Tibial artery (tissue), 4 donors: ENCODE measurements around the gene BANF2.

Experiments
- DNase-seq, 2 donors: peaks; one replicate each; pipeline ENCODE4 v3.0.0-alpha.2; 2019
- H3K27ac ChIP-seq, 2 donors: fragments of 200-600 bp; sonication (generic) in 1 of 2; 1 replicate in 1 of 2; 2 replicates in 1 of 2; pipeline ENCODE4 v1.5.1; 2018 to 2019; ENCODE audit warnings: mild to moderate bottlenecking in 1 of 2
- H3K27me3 ChIP-seq, 2 donors: fragments of 200-600 bp; sonication (generic) in 1 of 2; one replicate each; pipeline versions ENCODE4 v1.5.1 to v1.6.0; 2016 to 2019
- H3K36me3 ChIP-seq, 3 donors: fragments of 200-600 bp; sonication (generic) in 2 of 3; one replicate each; pipeline ENCODE4 v1.5.1; 2016 to 2019; ENCODE audit warnings: mild to moderate bottlenecking in 2 of 3
- H3K4me1 ChIP-seq, 4 donors: fragments of 200-600 bp; sonication (generic) in 2 of 4; 1 replicate in 3 of 4; 2 replicates in 1 of 4; pipeline ENCODE4 v1.5.1; 2016 to 2019
- H3K4me3 ChIP-seq, 2 donors: fragments of 200-600 bp; sonication (generic) in 1 of 2; 1 replicate in 1 of 2; 2 replicates in 1 of 2; pipeline ENCODE4 v1.5.1; 2018 to 2019; ENCODE audit warnings: mild to moderate bottlenecking in 2 of 2
- H3K9me3 ChIP-seq, 3 donors: fragments of 200-600 bp; sonication (generic) in 1 of 3; one replicate each; pipeline ENCODE4 v1.5.1; 2016 to 2019
- intact Hi-C: fragments of 100-400 bp; cut with DNase I; formaldehyde crosslinking; loops from one replicate; pipeline ENCODE4 v1.15.0; 2023; ENCODE audit warnings: low total_unique reads
- TF ChIP-seq, protein P1 (sequence below), 2 experiments: fragments of 200-600 bp in 1 of 2; fragments of 450-650 bp in 1 of 2; IDR thresholded peaks; one replicate each; pipeline ENCODE4 v1.5.1; 2017 to 2019; ENCODE audit warnings: antibody characterized with exemption in 2 of 2, mild to moderate bottlenecking in 1 of 2, moderate library complexity in 1 of 2

Gene BANF2

GRCh38 chr20:17758512-17758911, 58.7 kb downstream of the BANF2 start:
- Histone ChIP-seq H3K4me3 (no peak overlapping the region), H3K27me3 (no peaks in the 10 kb centered on the region), H3K36me3 (no peaks in the 10 kb centered on the region), H3K9me3 (peaks cover 0 to 13% (median 13%) of the 10 kb centered on the region in 3 donors), H3K4me1 (no peaks in the 10 kb centered on the region), H3K27ac (no peak overlapping the region)
- DNase-seq, result no peak
- intact Hi-C loops, result loop anchor here (2.0 kb wide), 1 partner anchor 64 kb away; no protein-coding TSS in a partner anchor
- TF ChIP-seq, protein P1, sequence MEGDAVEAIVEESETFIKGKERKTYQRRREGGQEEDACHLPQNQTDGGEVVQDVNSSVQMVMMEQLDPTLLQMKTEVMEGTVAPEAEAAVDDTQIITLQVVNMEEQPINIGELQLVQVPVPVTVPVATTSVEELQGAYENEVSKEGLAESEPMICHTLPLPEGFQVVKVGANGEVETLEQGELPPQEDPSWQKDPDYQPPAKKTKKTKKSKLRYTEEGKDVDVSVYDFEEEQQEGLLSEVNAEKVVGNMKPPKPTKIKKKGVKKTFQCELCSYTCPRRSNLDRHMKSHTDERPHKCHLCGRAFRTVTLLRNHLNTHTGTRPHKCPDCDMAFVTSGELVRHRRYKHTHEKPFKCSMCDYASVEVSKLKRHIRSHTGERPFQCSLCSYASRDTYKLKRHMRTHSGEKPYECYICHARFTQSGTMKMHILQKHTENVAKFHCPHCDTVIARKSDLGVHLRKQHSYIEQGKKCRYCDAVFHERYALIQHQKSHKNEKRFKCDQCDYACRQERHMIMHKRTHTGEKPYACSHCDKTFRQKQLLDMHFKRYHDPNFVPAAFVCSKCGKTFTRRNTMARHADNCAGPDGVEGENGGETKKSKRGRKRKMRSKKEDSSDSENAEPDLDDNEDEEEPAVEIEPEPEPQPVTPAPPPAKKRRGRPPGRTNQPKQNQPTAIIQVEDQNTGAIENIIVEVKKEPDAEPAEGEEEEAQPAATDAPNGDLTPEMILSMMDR (IDR thresholded peaks at IDR 0.05), result no peak

DNA sequence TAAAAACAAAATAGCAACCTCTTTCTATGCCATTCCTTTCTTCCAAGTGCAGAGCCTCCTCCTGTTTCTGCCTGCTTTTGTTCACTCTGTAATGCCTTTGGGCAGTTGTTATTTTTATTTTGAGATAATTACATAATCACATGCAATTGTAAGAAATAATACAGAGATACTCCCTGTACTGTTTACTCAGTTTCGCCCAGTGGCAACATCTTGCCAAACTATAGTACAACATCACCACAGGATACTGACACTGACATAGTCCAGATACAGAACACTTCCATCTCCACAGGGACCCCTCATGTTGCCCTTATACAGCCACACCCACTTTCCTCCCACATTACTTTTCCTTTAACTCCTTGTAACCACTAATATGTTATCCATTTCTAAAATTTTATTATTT, 59.7 kb downstream of the BANF2 start:
- no peaks in the 10 kb centered on the region for H3K27me3 ChIP-seq
- DNase-seq, result no peak
- intact Hi-C loops, result loop anchor here (2.0 kb wide), 1 partner anchor 63 kb away; no protein-coding TSS in a partner anchor
- H3K27ac ChIP-seq, result no peak overlapping the region
- peaks cover 0 to 13% (median 13%) of the 10 kb centered on the region in 3 donors for H3K9me3 ChIP-seq
- no peaks in the 10 kb centered on the region for H3K36me3 ChIP-seq
- no peak overlapping the region for H3K4me3 ChIP-seq
- TF ChIP-seq, protein P1 (IDR thresholded peaks at IDR 0.05), result no peak
- H3K4me1 ChIP-seq, result no peaks in the 10 kb centered on the region

- TF ChIP-seq, protein P1 (IDR thresholded peaks at IDR 0.05), result no peak
- no peak overlapping the region for H3K4me3 ChIP-seq
- peaks cover 0 to 13% (median 13%) of the 10 kb centered on the region in 3 donors for H3K9me3 ChIP-seq
- H3K27me3 ChIP-seq, result no peaks in the 10 kb centered on the region
- no peak for DNase-seq
- intact Hi-C loops, result no loop called here
- H3K27ac ChIP-seq, result no peak overlapping the region
- H3K36me3 ChIP-seq, result no peaks in the 10 kb centered on the region
- H3K4me1 ChIP-seq, result no peaks in the 10 kb centered on the region
Measured at GRCh38 chr20:17761604-17762003, 61.8 kb downstream of the BANF2 start.

DNA sequence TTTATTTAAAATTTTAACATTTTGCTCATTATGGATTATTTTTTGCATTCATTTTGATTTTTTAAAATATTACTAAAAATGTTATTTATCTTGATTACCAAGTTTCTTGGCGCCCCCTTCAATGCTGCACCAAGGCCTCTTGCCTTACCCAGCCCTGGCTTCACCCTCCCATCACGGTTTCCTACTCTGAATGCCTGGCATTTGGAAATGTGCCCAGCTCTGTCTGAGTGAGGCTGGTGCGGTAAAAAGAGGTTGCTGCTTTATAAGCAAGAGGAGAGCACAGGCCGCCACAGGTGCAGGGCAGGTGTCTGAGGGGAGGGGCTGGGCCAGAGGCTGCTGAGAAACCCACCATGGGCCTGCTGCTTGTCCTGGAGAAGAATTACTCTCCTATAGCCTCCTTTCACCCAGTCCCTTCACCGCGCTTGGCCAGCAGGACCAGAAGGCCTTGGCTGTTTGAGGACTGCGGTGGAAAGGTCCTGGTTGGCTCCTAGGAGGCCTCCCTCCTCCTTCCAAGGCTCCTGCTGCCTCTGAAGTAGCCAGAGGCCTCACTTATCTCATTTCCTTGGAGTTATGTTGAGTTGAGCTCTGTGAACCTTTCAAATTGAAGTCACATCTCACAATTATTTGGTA, 62.6 kb downstream of the BANF2 start:
- intact Hi-C loops, result no loop called here
- H3K4me1 ChIP-seq, result no peaks in the 10 kb centered on the region

DNA sequence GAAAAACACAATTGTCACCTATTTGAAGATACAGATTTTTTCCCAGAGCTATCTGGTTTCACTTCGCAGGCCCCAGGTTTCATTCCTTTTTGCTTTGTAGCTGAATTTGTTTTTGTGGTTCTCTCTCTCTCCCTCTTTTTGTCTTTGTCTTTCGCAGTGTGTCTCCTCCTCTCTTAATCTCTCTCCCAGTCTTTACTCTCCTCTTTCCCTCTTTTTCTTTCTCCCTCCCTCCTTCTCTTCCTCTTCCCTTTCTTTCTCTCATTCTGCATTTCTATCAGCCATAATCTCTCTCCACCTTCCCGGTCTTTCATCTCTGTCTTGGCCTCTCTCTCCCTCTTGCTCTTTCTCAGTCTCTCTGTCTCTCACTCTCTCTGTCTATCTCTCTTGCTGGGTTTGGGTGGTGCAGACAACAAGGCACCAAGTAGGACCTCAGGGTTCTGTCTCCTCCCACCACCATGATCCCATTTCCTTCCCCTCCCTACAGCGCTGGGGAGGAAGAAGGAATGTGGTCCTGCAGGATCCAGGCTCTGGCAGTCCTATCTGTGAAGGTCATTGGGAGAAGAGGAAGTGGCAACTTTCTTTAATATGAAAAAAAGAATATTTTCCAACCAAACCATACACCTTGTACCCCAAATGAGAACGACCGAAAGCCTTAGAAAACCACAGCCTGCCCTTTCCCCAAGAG, 63.2 kb downstream of the BANF2 start:
- Histone ChIP-seq H3K9me3 (peaks cover 0 to 13% (median 11%) of the 10 kb centered on the region in 3 donors), H3K4me3 (no peak overlapping the region), H3K4me1 (no peaks in the 10 kb centered on the region), H3K36me3 (no peaks in the 10 kb centered on the region), H3K27ac (no peak overlapping the region), H3K27me3 (no peaks in the 10 kb centered on the region)
- TF ChIP-seq, protein P1 (IDR thresholded peaks at IDR 0.05), result no peak
- no peak for DNase-seq
- intact Hi-C loops, result no loop called here

More for the DNA sequence above, 62.6 kb downstream of the BANF2 start:
- DNase-seq, result no peak
- H3K9me3 ChIP-seq, result peaks cover 0 to 13% (median 13%) of the 10 kb centered on the region in 3 donors
- no peaks in the 10 kb centered on the region for H3K27me3 ChIP-seq
- TF ChIP-seq, protein P1 (IDR thresholded peaks at IDR 0.05), result no peak
- H3K4me3 ChIP-seq, result no peak overlapping the region
- H3K27ac ChIP-seq, result no peak overlapping the region
- no peaks in the 10 kb centered on the region for H3K36me3 ChIP-seq
